DMS53 (cell line): ENCODE data around the gene ADISSP.
A peak's percentile ranks its signal among the peaks of the same experiment; 100 is the strongest.

Experiments
- DNase-seq: peaks from one replicate; lab custom pipeline; 2025; lab: John Stamatoyannopoulos, UW

The ADISSP gene

GRCh38 chr20:3767427-3768341 is at the start of gene ADISSP:
Gene ADISSP (minus strand): TSS chr20:3767753. CDS start chr20:3760100, 7,653 bp downstream.
- peak; percentile 99 for DNase-seq

GRCh38 chr20:3815703-3816315 is 48.3 kb upstream of the ADISSP start:
- no peak for DNase-seq

- DNase-seq, result no peak
Measured at GRCh38 chr20:3814928-3815495, 47.5 kb upstream of the ADISSP start.

- no peak for DNase-seq
Measured at GRCh38 chr20:3813848-3814581, 46.5 kb upstream of the ADISSP start.

- DNase-seq, result no peak
Measured at GRCh38 chr20:3812975-3813847, 45.7 kb upstream of the ADISSP start.

GRCh38 chr20:3812259-3812681 is 44.7 kb upstream of the ADISSP start:
- no peak for DNase-seq

- DNase-seq, result peak; percentile 98
Measured at GRCh38 chr20:3811467-3812258, 44.1 kb upstream of the ADISSP start.

GRCh38 chr20:3808544-3808943 is 41.0 kb upstream of the ADISSP start:
- DNase-seq, result no peak

GRCh38 chr20:3804781-3805180 is 37.2 kb upstream of the ADISSP start:
- DNase-seq, result no peak

- no peak for DNase-seq
Measured at GRCh38 chr20:3804254-3804751, 36.8 kb upstream of the ADISSP start.

GRCh38 chr20:3803854-3804253 is 36.3 kb upstream of the ADISSP start:
- no peak for DNase-seq

- DNase-seq, result no peak
Measured at GRCh38 chr20:3803289-3803688, 35.7 kb upstream of the ADISSP start.

GRCh38 chr20:3802524-3803239 is 35.1 kb upstream of the ADISSP start:
- peak; percentile 94 for DNase-seq

GRCh38 chr20:3801846-3802245 is 34.3 kb upstream of the ADISSP start:
- DNase-seq, result peak; percentile 65

- no peak for DNase-seq
Measured at GRCh38 chr20:3801299-3801698, 33.7 kb upstream of the ADISSP start.

- DNase-seq, result no peak
Measured at GRCh38 chr20:3800878-3801260, 33.3 kb upstream of the ADISSP start.

- peak; percentile 77 for DNase-seq
Measured at GRCh38 chr20:3800256-3800877, 32.8 kb upstream of the ADISSP start.

GRCh38 chr20:3798908-3799248 is 31.3 kb upstream of the ADISSP start:
- DNase-seq, result peak; percentile 71

GRCh38 chr20:3798373-3798768 is 30.8 kb upstream of the ADISSP start:
- DNase-seq, result no peak
